Esophagus squamous epithelium (tissue), 5 donors: ENCODE results near the gene IFNL3. TPM values are rescaled to one million over a fixed set of nuclear protein-coding genes. Genes with fewer than 3 reads are reported as not detected.

ENCODE experiments used
- DNase-seq: peaks from one replicate; lab custom pipeline; 2025; lab: John Stamatoyannopoulos, UW
- H3K27ac ChIP-seq, 4 donors: fragments of 200-600 bp; sonication (generic); one replicate each; pipeline ENCODE4 v1.5.1; 2016 to 2019; ENCODE audit warnings: mild to moderate bottlenecking in 1 of 4
- H3K27me3 ChIP-seq, 4 donors: fragments of 200-600 bp; sonication (generic); 1 replicate in 3 of 4; 2 replicates in 1 of 4; pipeline versions ENCODE4 v1.5.1 to v1.6.0; 2017 to 2021; ENCODE audit warnings: antibody characterized with exemption in 1 of 4
- H3K36me3 ChIP-seq, 3 donors: fragments of 200-600 bp; sonication (generic); one replicate each; pipeline ENCODE4 v1.5.1; 2016 to 2019
- H3K4me1 ChIP-seq, 3 donors: fragments of 200-600 bp; sonication (generic); one replicate each; pipeline ENCODE4 v1.5.1; 2017 to 2019
- H3K4me3 ChIP-seq, 4 donors: fragments of 200-600 bp; sonication (generic); 1 replicate in 3 of 4; 2 replicates in 1 of 4; pipeline ENCODE4 v1.5.1; 2016 to 2019; ENCODE audit warnings: mild to moderate bottlenecking in 2 of 4, moderate library complexity in 1 of 4
- H3K9me3 ChIP-seq, 3 donors: fragments of 200-600 bp; sonication (generic); one replicate each; pipeline ENCODE4 v1.5.1; 2016 to 2019
- CTCF ChIP-seq, 6 experiments: fragments of 450-650 bp in 4 of 6; fragments of 200-600 bp in 2 of 6; sonication (generic) in 2 of 6; IDR thresholded peaks; one replicate each; pipeline ENCODE4 v1.5.1; 2016 to 2019; ENCODE audit warnings: antibody characterized with exemption in 6 of 6, mild to moderate bottlenecking in 4 of 6, moderate library complexity in 4 of 6
- POLR2A ChIP-seq, 4 donors: fragments of 450-650 bp; IDR thresholded peaks; one replicate each; pipeline ENCODE4 v1.6.1; 2017; ENCODE audit warnings: antibody characterized with exemption in 4 of 4, mild to moderate bottlenecking in 4 of 4, moderate library complexity in 3 of 4
- WGBS, 2 donors: methylation state at CpG; one replicate each; pipeline ENCODE4 v1.1.5; 2018; 5-methylcytosine and 5-hydroxymethylcytosine counted together
- intact Hi-C: fragments of 100-400 bp; cut with DNase I; formaldehyde crosslinking; loops from one replicate; pipeline ENCODE4 v1.15.0; 2022
- total RNA-seq, 4 donors: library from RNA; depleted of rRNA; stranded (reverse); fragments of >200 nt; gene quantifications; one replicate each; pipeline ENCODE4 v1.1.0, GENCODE V29; 2016
- donor health status: DM: yes; HTN: yes; CAD: no.

Gene IFNL3
- total RNA-seq, 4 donors from 2014 or later: not detected

- WGBS, 2 donors: 41% methylated on average over 3 of the region's 7 CpGs; no CpG with 5 or more reads in 1 of the 2 donors
- intact Hi-C loops: no loop called here
- no peak for TF ChIP-seq POLR2A (IDR thresholded peaks at IDR 0.05)
- TF ChIP-seq CTCF (IDR thresholded peaks at IDR 0.05): no peak
- H3K27ac ChIP-seq: peak overlapping the region; percentile 34 to 80 (median 75)
- DNase-seq: no peak
- peak overlapping the region in 2 of 4 donors; percentile 40 to 53 for H3K4me3 ChIP-seq
- peaks cover 0 to 8% (median 0%) of the 10 kb centered on the region in 3 donors for H3K36me3 ChIP-seq
- H3K27me3 ChIP-seq: peaks cover 0 to 71% (median 7%) of the 10 kb centered on the region in 4 donors
- H3K9me3 ChIP-seq: no peaks in the 10 kb centered on the region
- H3K4me1 ChIP-seq: peaks cover 5 to 58% (median 13%) of the 10 kb centered on the region in 3 donors
Measured at GRCh38 chr19:39196320-39196719, 48.5 kb downstream of the IFNL3 start.

- Histone ChIP-seq H3K27me3 (peaks cover 0 to 66% (median 7%) of the 10 kb centered on the region in 4 donors), H3K36me3 (peaks cover 0 to 8% (median 0%) of the 10 kb centered on the region in 3 donors), H3K4me1 (peaks cover 5 to 58% (median 13%) of the 10 kb centered on the region in 3 donors), H3K9me3 (no peaks in the 10 kb centered on the region), H3K27ac (peak overlapping the region; percentile 34 to 80 (median 75)), H3K4me3 (peak overlapping the region in 1 of 4 donors; percentile 53)
- TF ChIP-seq POLR2A (IDR thresholded peaks at IDR 0.05) (no peak), CTCF (IDR thresholded peaks at IDR 0.05) (no peak)
- WGBS, 2 donors: 43% methylated on average over 8 of the region's 9 CpGs
- DNase-seq: no peak
- intact Hi-C loops: no loop called here
Measured at GRCh38 chr19:39195755-39196154, 49.1 kb downstream of the IFNL3 start.

GRCh38 chr19:39194832-39195542 lies 49.8 kb downstream of the IFNL3 start:
- no peak overlapping the region for H3K4me3 ChIP-seq
- no peak for DNase-seq
- H3K4me1 ChIP-seq: peaks cover 5 to 58% (median 13%) of the 10 kb centered on the region in 3 donors
- whole genome bisulfite sequencing, 2 donors: 41 to 46% methylated on average over 7 to 9 of the region's 9 CpGs
- no peak for TF ChIP-seq POLR2A (IDR thresholded peaks at IDR 0.05)
- peaks cover 0 to 58% (median 7%) of the 10 kb centered on the region in 4 donors for H3K27me3 ChIP-seq
- intact Hi-C loops: no loop called here
- peak overlapping the region; percentile 34 to 80 (median 75) for H3K27ac ChIP-seq
- H3K9me3 ChIP-seq: no peaks in the 10 kb centered on the region
- H3K36me3 ChIP-seq: peaks cover 0 to 2% (median 0%) of the 10 kb centered on the region in 3 donors

- Histone ChIP-seq H3K4me3 (no peak overlapping the region), H3K9me3 (no peaks in the 10 kb centered on the region), H3K4me1 (peaks cover 5 to 53% (median 13%) of the 10 kb centered on the region in 3 donors), H3K27ac (peak overlapping the region in 3 of 4 donors; percentile 4 to 72 (median 50)), H3K36me3 (no peaks in the 10 kb centered on the region), H3K27me3 (peaks cover 0 to 52% (median 7%) of the 10 kb centered on the region in 4 donors)
- DNase-seq: no peak
- 18 to 39% methylated on average over 5 to 8 of the region's 8 CpGs for WGBS, 2 donors
- intact Hi-C loops: no loop called here
- TF ChIP-seq CTCF (IDR thresholded peaks at IDR 0.05) (no peak), POLR2A (IDR thresholded peaks at IDR 0.05) (no peak)
Measured at GRCh38 chr19:39193803-39194202, 51.0 kb downstream of the IFNL3 start.

Other genes starting within 250 kb of the IFNL3 start
- 10 to 100 TPM in 2 of 4 donors, 1 to 10 TPM in 2; 5.7 to 14.0 (median 8.3) TPM for gene FBXO27, start 212.5 kb downstream of the IFNL3 start, total RNA-seq
- under 1 TPM in 3 of 4 donors, not detected in 1; 0.19 to 0.57 (median 0.40) TPM for gene ACP7, start 160.6 kb downstream of the IFNL3 start, total RNA-seq
- 10 to 100 TPM; 12.2 to 40.1 (median 18.3) TPM for gene PAK4, start 119.2 kb downstream of the IFNL3 start, total RNA-seq
- 100 to 1,000 TPM; 208 to 737 (median 262) TPM for gene NCCRP1, start 48.0 kb downstream of the IFNL3 start, total RNA-seq
- not detected for gene SYCN, start 40.7 kb downstream of the IFNL3 start, total RNA-seq
- gene IFNL4, start 3.9 kb upstream of the IFNL3 start, total RNA-seq: not detected
- gene IFNL2, start 23.4 kb upstream of the IFNL3 start, total RNA-seq: not detected
- not detected for gene IFNL1, start 51.4 kb upstream of the IFNL3 start, total RNA-seq
- gene LRFN1, start 75.9 kb upstream of the IFNL3 start, total RNA-seq: 1 to 10 TPM in 1 of 4 donors, under 1 TPM in 3; 0.35 to 1.3 (median 0.67) TPM
- gene GMFG, start 91.0 kb upstream of the IFNL3 start, total RNA-seq: 10 to 100 TPM in 1 of 4 donors, 1 to 10 TPM in 3; 1.9 to 15.8 (median 4.5) TPM
- 100 to 1,000 TPM in 1 of 4 donors, 10 to 100 TPM in 3; 49.1 to 131 (median 75.2) TPM for gene SAMD4B, start 97.4 kb upstream of the IFNL3 start, total RNA-seq
- gene PAF1, start 146.1 kb upstream of the IFNL3 start, total RNA-seq: 10 to 100 TPM; 35.4 to 53.6 (median 38.1) TPM
- gene MED29, start 146.4 kb upstream of the IFNL3 start, total RNA-seq: 10 to 100 TPM; 11.8 to 20.1 (median 16.5) TPM
- gene ZFP36, start 161.8 kb upstream of the IFNL3 start, total RNA-seq: 100 to 1,000 TPM in 3 of 4 donors, 10 to 100 TPM in 1; 72.1 to 230 (median 121) TPM
- gene PLEKHG2, start 167.7 kb upstream of the IFNL3 start, total RNA-seq: 1 to 10 TPM; 4.8 to 9.3 (median 7.6) TPM
- gene RPS16, start 190.9 kb upstream of the IFNL3 start, total RNA-seq: 1,000 to 10,000 TPM in 3 of 4 donors, 100 to 1,000 TPM in 1; 509 to 2,477 (median 1,257) TPM
- 10 to 100 TPM; 39.5 to 80.3 (median 67.7) TPM for gene SUPT5H, start 200.6 kb upstream of the IFNL3 start, total RNA-seq
- 10 to 100 TPM; 34.0 to 63.2 (median 51.5) TPM for gene TIMM50, start 235.8 kb upstream of the IFNL3 start, total RNA-seq